T-cell (primary cell): ENCODE data around the gene ARID4B. TPM values are rescaled to one million over a fixed set of nuclear protein-coding genes. Genes with fewer than 3 reads are reported as not detected.

Experiments
- ATAC-seq, 4 experiments: fragments of 200-7000 bp in 3 of 4; fragments of 150-1000 bp in 1 of 4; cut with Tn5 transposase; replicated peaks in 1 of 4; 1 replicate in 3 of 4; 2 replicates in 1 of 4; pipeline ENCODE4 v1.10.0; 2021; ENCODE audit warnings: moderate library complexity in 3 of 4, mild to moderate bottlenecking in 2 of 4, moderate number of reproducible peaks in 1 of 4
- CTCF ChIA-PET, 2 donors: fragments of 300-600 bp; sonication (Branson Sonifier 250); formaldehyde crosslinking; loops; one replicate each; lab custom pipeline; 2022; ENCODE audit warnings: antibody characterized with exemption in 2 of 2; lab: Charles Lee
- POLR2A ChIA-PET, 2 donors: fragments of 300-600 bp; sonication (Branson Sonifier 250); formaldehyde crosslinking; loops; one replicate each; lab custom pipeline; 2022; ENCODE audit warnings: antibody characterized with exemption in 2 of 2; lab: Charles Lee
- DNase-seq, 35 experiments: peaks; one replicate each; pipeline versions ENCODE4 v3.0.0 to v3.0.0-alpha.2; 2013 to 2023
- H3K27ac ChIP-seq: one replicate; pipeline ENCODE4 v1.5.1; 2013; ENCODE audit warnings: low read length
- H3K27me3 ChIP-seq, 2 experiments: replicated peaks in 1 of 2; 1 replicate in 1 of 2; 2 replicates in 1 of 2; pipeline versions ENCODE4 v1.6.1 to v1.7.0; 2013; ENCODE audit warnings: low read length in 1 of 2, mixed read lengths in 1 of 2; ENCODE audit not compliant: control insufficient read depth in 2 of 2, insufficient read depth in 2 of 2; ENCODE audit errors: extremely low read depth in 1 of 2
- H3K36me3 ChIP-seq, 2 donors: 1 replicate in 1 of 2; 2 replicates in 1 of 2; pipeline versions ENCODE4 v1.6.1 to v1.7.0; 2013; ENCODE audit warnings: low read length in 1 of 2; ENCODE audit not compliant: control insufficient read depth in 2 of 2, insufficient read depth in 1 of 2; ENCODE audit errors: extremely low read depth in 1 of 2
- H3K4me1 ChIP-seq, 2 experiments: 1 replicate in 1 of 2; 2 replicates in 1 of 2; pipeline versions ENCODE4 v1.6.1 to v1.7.0; 2013; ENCODE audit warnings: low read length in 2 of 2, mixed read lengths in 1 of 2; ENCODE audit not compliant: insufficient read depth in 2 of 2, control insufficient read depth in 1 of 2; ENCODE audit errors: extremely low read depth in 1 of 2
- H3K4me3 ChIP-seq, 2 donors: 1 replicate in 1 of 2; 2 replicates in 1 of 2; pipeline versions ENCODE4 v1.5.1 to v1.7.0; 2013; ENCODE audit warnings: mild to moderate bottlenecking in 2 of 2, low read length in 1 of 2, moderate library complexity in 1 of 2; ENCODE audit not compliant: control insufficient read depth in 1 of 2; ENCODE audit errors: extremely low read depth in 1 of 2
- H3K9me3 ChIP-seq: 2 replicates; pipeline ENCODE4 v1.7.0; 2013
- H3K27ac Mint-ChIP-seq, 2 donors: one replicate each; pipeline ENCODE4 v1.8.0; 2020 to 2021; ENCODE audit warnings: mild to moderate bottlenecking in 2 of 2, mixed read lengths in 2 of 2
- H3K27me3 Mint-ChIP-seq, 2 donors: one replicate each; pipeline ENCODE4 v1.8.0; 2021 to 2022; ENCODE audit warnings: mixed read lengths in 2 of 2
- H3K36me3 Mint-ChIP-seq: one replicate; pipeline ENCODE4 v1.8.0; 2021; ENCODE audit warnings: mixed read lengths
- H3K4me1 Mint-ChIP-seq, 3 donors: one replicate each; pipeline ENCODE4 v1.8.0; 2020 to 2022; ENCODE audit warnings: mixed read lengths in 3 of 3, mild to moderate bottlenecking in 1 of 3
- H3K4me3 Mint-ChIP-seq, 3 donors: one replicate each; pipeline ENCODE4 v1.8.0; 2020 to 2022; ENCODE audit warnings: mild to moderate bottlenecking in 3 of 3, mixed read lengths in 3 of 3, moderate library complexity in 3 of 3
- H3K9me3 Mint-ChIP-seq, 3 donors: one replicate each; pipeline ENCODE4 v1.8.0; 2020 to 2022; ENCODE audit warnings: mixed read lengths in 3 of 3
- whole genome bisulfite sequencing: methylation state at CpG from one replicate; pipeline ENCODE4 v1.1.5; 2013; ENCODE audit warnings: missing lambda C conversion rate; ENCODE audit not compliant: insufficient coverage; 5-methylcytosine and 5-hydroxymethylcytosine counted together
- total RNA-seq, 35 experiments: library from RNA in 6 of 35; stranded (reverse) in 6 of 35; fragments of 120-200 nt in 1 of 35; gene quantifications; one replicate each; pipeline versions ENCODE4 v1.2.1 to v1.2.4 and lab custom pipeline; 2013 to 2026

Gene ARID4B
- total RNA-seq, 5 donors from 2014 or later (not counting 1 experiment from before 2014, with no cell fraction given) = 70.4 to 151 (median 79.1) TPM

DNA sequence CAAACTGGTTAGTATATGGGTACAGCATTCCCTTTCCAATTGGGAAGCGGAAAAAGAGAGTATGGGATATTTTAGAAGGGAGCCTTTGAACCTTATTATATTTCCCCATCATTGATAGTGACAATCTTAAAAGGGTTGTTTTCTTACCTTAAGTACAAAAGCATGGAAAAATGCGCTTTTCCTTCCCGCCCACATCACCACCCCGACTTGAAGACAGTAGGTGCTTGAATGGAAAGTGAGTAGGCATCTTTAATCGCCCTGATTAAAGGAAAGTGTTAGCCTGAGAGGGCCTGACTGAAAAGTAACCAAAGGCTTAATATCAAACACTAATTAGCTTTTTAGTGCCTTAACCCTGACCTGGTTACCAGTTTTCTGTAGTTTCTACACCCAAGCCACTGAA, 15.7 kb upstream of the ARID4B start:
- WGBS = no CpG with 5 or more reads among the region's 5 CpGs
- Mint-ChIP-seq H3K27me3 (no peaks in the 10 kb centered on the region), H3K27ac (peak overlapping the region in 1 of 2 donors; percentile 8), H3K4me1 (peaks cover 6 to 13% (median 13%) of the 10 kb centered on the region in 3 donors), H3K9me3 (no peaks in the 10 kb centered on the region), H3K36me3 (peaks cover 40% of the 10 kb centered on the region), H3K4me3 (no peak overlapping the region)
- ChIA-PET CTCF (interaction anchor here (0.6 kb wide), 3 partner anchors 31 to 73 kb away, joined by 4 to 6 read pairs (median 4); no protein-coding TSS in a partner anchor), POLR2A (interaction anchor here in 1 of 2 donors (0.6 kb wide), 3 partner anchors 92 to 235 kb away, joined by 3 to 9 read pairs (median 7); no protein-coding TSS in a partner anchor)
- Histone ChIP-seq H3K27me3 (no peaks in the 10 kb centered on the region), H3K27ac (no peak overlapping the region), H3K36me3 (peaks cover 0 to 37% of the 10 kb centered on the region in 2 donors), H3K4me3 (no peak overlapping the region), H3K4me1 (no peaks in the 10 kb centered on the region), H3K9me3 (no peaks in the 10 kb centered on the region)
- DNase-seq (no peak), ATAC-seq (no peak)

DNA sequence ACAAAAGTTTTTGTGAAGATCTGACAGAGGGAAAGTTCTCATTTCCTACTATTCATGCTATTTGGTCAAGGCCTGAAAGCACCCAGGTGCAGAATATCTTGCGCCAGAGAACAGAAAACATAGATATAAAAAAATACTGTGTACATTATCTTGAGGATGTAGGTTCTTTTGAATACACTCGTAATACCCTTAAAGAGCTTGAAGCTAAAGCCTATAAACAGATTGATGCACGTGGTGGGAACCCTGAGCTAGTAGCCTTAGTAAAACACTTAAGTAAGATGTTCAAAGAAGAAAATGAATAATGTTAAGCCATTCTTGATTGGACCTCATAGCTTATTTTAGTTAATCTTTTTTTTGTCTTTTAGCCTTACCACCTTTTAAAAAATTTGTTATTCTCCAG, 14.5 kb upstream of the ARID4B start:
- Mint-ChIP-seq H3K27ac (no peak overlapping the region), H3K36me3 (peaks cover 40% of the 10 kb centered on the region)
- CTCF ChIA-PET = interaction anchor here in 1 of 2 donors (0.5 kb wide), 1 partner anchor 78 kb away, joined by 7 read pairs; no protein-coding TSS in a partner anchor

DNA sequence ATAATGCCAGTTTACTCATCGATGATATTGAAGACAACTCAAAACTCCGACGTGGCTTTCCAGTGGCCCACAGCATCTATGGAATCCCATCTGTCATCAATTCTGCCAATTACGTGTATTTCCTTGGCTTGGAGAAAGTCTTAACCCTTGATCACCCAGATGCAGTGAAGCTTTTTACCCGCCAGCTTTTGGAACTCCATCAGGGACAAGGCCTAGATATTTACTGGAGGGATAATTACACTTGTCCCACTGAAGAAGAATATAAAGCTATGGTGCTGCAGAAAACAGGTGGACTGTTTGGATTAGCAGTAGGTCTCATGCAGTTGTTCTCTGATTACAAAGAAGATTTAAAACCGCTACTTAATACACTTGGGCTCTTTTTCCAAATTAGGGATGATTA, 14.1 kb upstream of the ARID4B start:
- ATAC-seq = no peak
- Histone ChIP-seq H3K27ac (no peak overlapping the region), H3K36me3 (peaks cover 0 to 51% of the 10 kb centered on the region in 2 donors), H3K4me3 (no peak overlapping the region), H3K27me3 (no peaks in the 10 kb centered on the region), H3K4me1 (peaks cover 0 to 5% of the 10 kb centered on the region in 2 experiments), H3K9me3 (no peaks in the 10 kb centered on the region)
- Mint-ChIP-seq H3K4me3 (no peak overlapping the region), H3K27me3 (no peaks in the 10 kb centered on the region), H3K27ac (no peak overlapping the region), H3K4me1 (peaks cover 16 to 21% (median 18%) of the 10 kb centered on the region in 3 donors), H3K36me3 (peaks cover 40% of the 10 kb centered on the region), H3K9me3 (no peaks in the 10 kb centered on the region)
- POLR2A ChIA-PET = interaction anchor here in 1 of 2 donors (0.6 kb wide), 2 partner anchors 81 to 1465 kb away, joined by 3 to 9 read pairs; no protein-coding TSS in a partner anchor
- DNase-seq = no peak
- CTCF ChIA-PET = interaction anchor here in 1 of 2 donors (0.5 kb wide), 1 partner anchor 78 kb away, joined by 7 read pairs; no protein-coding TSS in a partner anchor
- 92% methylated on average over 3 of the region's 6 CpGs for WGBS

More for the DNA sequence above, 14.5 kb upstream of the ARID4B start:
- Histone ChIP-seq H3K27me3 (no peaks in the 10 kb centered on the region), H3K27ac (no peak overlapping the region), H3K4me1 (peaks cover 0 to 5% of the 10 kb centered on the region in 2 experiments), H3K4me3 (no peak overlapping the region), H3K36me3 (peaks cover 0 to 50% of the 10 kb centered on the region in 2 donors), H3K9me3 (no peaks in the 10 kb centered on the region)
- Mint-ChIP-seq H3K4me1 (peaks cover 11 to 16% (median 14%) of the 10 kb centered on the region in 3 donors), H3K4me3 (no peak overlapping the region), H3K9me3 (no peaks in the 10 kb centered on the region), H3K27me3 (no peaks in the 10 kb centered on the region)
- DNase-seq (no peak), ATAC-seq (no peak)
- POLR2A ChIA-PET = interaction anchor here in 1 of 2 donors (0.6 kb wide), 1 partner anchor 82 kb away, joined by 9 read pairs; no protein-coding TSS in a partner anchor
- WGBS = no CpG with 5 or more reads among the region's 3 CpGs

DNA sequence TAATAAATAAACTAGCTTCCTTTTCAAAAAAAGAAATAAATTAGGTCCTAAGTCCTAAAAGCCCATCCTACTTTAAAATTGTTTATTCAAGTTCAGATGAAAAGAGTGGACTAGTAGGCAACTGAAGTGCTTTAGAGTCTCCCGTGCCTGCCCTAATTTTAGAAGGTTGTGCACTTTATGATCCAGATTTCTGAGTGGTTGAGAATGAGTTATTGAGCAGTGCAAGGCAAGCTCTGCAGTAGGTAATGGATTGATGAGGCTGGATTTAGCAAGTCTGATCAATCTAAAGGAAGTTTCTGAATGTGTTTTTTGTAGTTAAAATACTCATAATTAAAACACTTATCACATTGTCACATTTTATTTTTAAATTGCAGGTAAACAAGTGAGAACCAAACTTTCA, 13.4 kb upstream of the ARID4B start:
- no peak overlapping the region for H3K4me3 ChIP-seq
- DNase-seq = no peak
- H3K27ac ChIP-seq = no peak overlapping the region
- peaks cover 6% of the 10 kb centered on the region in 2 experiments for H3K4me1 ChIP-seq
- no peak for ATAC-seq
- WGBS = 83% methylated on average over 1 of the region's 1 CpG
- peak overlapping the region in 1 of 2 donors; percentile 60 for H3K27ac Mint-ChIP-seq
- peaks cover 39% of the 10 kb centered on the region for H3K36me3 Mint-ChIP-seq
- no peaks in the 10 kb centered on the region for H3K9me3 ChIP-seq
- peaks cover 0 to 52% of the 10 kb centered on the region in 2 donors for H3K36me3 ChIP-seq
- H3K4me1 Mint-ChIP-seq = peaks cover 21 to 26% (median 25%) of the 10 kb centered on the region in 3 donors
- H3K9me3 Mint-ChIP-seq = no peaks in the 10 kb centered on the region
- CTCF ChIA-PET = interaction anchor here in 1 of 2 donors (0.7 to 0.8 kb wide), 2 partner anchors 141 to 157 kb away, joined by 3 to 4 read pairs; no protein-coding TSS in a partner anchor
- POLR2A ChIA-PET = interaction anchor here (0.7 kb wide), 2 partner anchors 64 to 154 kb away, joined by 11 read pairs; no protein-coding TSS in a partner anchor
- no peak overlapping the region for H3K4me3 Mint-ChIP-seq
- no peaks in the 10 kb centered on the region for H3K27me3 ChIP-seq
- no peaks in the 10 kb centered on the region for H3K27me3 Mint-ChIP-seq

DNA sequence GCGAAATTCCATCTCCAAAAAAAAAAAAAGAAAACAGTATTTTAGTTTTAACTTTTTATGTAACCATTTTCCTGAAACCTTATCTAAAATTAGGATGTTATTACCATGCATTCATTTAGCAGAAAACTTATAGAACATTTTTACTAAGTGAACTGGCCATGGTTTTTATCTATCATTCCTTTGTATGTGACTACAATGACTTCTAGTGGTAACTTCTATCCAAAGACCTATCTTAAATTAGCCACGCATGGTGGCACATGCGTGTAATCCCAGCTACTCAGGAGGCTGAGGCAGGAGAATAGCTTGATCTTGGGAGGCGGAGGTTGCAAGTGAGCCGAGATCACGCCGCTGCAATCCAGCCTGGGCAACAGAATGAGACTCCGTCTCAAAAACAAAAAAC, 11.8 kb upstream of the ARID4B start:
- Histone ChIP-seq H3K27ac (no peak overlapping the region), H3K4me1 (peaks cover 8 to 11% of the 10 kb centered on the region in 2 experiments), H3K4me3 (no peak overlapping the region), H3K27me3 (no peaks in the 10 kb centered on the region), H3K9me3 (no peaks in the 10 kb centered on the region), H3K36me3 (peaks cover 0 to 59% of the 10 kb centered on the region in 2 donors)
- WGBS = 100% methylated on average over 1 of the region's 8 CpGs
- ChIA-PET CTCF (interaction anchor here (0.7 to 0.9 kb wide), 2 partner anchors 79 to 80 kb away, joined by 3 read pairs; no protein-coding TSS in a partner anchor), POLR2A (no interaction called here)
- no peak overlapping the region for H3K4me3 Mint-ChIP-seq
- no peaks in the 10 kb centered on the region for H3K27me3 Mint-ChIP-seq
- no peaks in the 10 kb centered on the region for H3K9me3 Mint-ChIP-seq
- peaks cover 27% of the 10 kb centered on the region for H3K36me3 Mint-ChIP-seq
- DNase-seq (no peak), ATAC-seq (no peak)
- peak overlapping the region in 1 of 2 donors; percentile 39 for H3K27ac Mint-ChIP-seq
- peaks cover 18 to 30% (median 29%) of the 10 kb centered on the region in 3 donors for H3K4me1 Mint-ChIP-seq

DNA sequence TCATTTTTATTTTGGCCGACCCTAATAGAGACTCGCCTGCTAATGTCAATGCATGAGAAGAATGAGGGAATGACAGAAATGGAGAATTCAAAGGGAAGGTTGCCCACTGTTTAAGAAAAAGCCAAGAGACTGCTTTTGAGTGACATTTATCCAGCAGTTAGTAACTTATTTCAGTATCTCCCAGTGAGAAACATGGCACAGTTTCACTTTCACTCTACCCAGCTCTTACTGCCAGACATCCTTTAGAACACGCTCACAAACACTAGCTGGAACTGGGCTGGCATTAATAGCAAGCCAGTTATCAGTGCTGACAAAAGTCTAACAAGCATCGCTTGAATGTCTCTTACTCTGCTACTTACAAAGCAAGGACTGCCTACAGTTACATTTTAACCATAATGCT, 8.9 kb upstream of the ARID4B start:
- Histone ChIP-seq H3K27me3 (no peaks in the 10 kb centered on the region), H3K4me3 (no peak overlapping the region), H3K27ac (peak overlapping the region; percentile 43), H3K36me3 (peaks cover 0 to 43% of the 10 kb centered on the region in 2 donors), H3K9me3 (no peaks in the 10 kb centered on the region), H3K4me1 (peaks cover 9 to 11% of the 10 kb centered on the region in 2 experiments)
- ATAC-seq (peak; percentile 83 to 95 (median 90)), DNase-seq (peak in 7 of 35 experiments; percentile 7 to 69 (median 19))
- Mint-ChIP-seq H3K27ac (peak overlapping the region; percentile 85 to 88), H3K9me3 (no peaks in the 10 kb centered on the region), H3K36me3 (peaks cover 12% of the 10 kb centered on the region), H3K4me1 (peaks cover 29 to 38% (median 34%) of the 10 kb centered on the region in 3 donors), H3K27me3 (no peaks in the 10 kb centered on the region), H3K4me3 (peak overlapping the region; percentile 58 to 73 (median 67))
- whole genome bisulfite sequencing = 0% methylated on average over 1 of the region's 4 CpGs
- CTCF ChIA-PET = interaction anchor here in 1 of 2 donors (0.9 kb wide), 1 partner anchor 75 kb away, joined by 3 read pairs; no protein-coding TSS in a partner anchor
- POLR2A ChIA-PET = interaction anchor here in 1 of 2 donors (0.6 kb wide), 1 partner anchor 34 kb away, joined by 11 read pairs; no protein-coding TSS in a partner anchor
